GM06990 (cell line): ENCODE data around the gene VIPR1.

Experiments
- DNase-seq: peaks from one replicate; pipeline ENCODE4 v3.0.0-alpha.2; 2011; ENCODE audit not compliant: insufficient read length; ENCODE audit errors: extremely low read depth
- H3K27me3 ChIP-seq: replicated peaks from 2 replicates; pipeline ENCODE4 v1.6.0; 2011; ENCODE audit warnings: low read length; ENCODE audit not compliant: control insufficient read depth, insufficient read depth
- H3K36me3 ChIP-seq: 2 replicates; pipeline ENCODE4 v1.5.1; 2011; ENCODE audit warnings: low read length; ENCODE audit not compliant: control insufficient read depth, insufficient read depth
- H3K4me3 ChIP-seq: replicated peaks from 2 replicates; pipeline ENCODE4 v1.5.1; 2011; ENCODE audit warnings: low read depth, mild to moderate bottlenecking, control low read depth, low read length
- TF ChIP-seq, protein P1 (sequence below): IDR thresholded peaks from 2 replicates; pipeline ENCODE4 v1.5.1; 2011; ENCODE audit warnings: low read length, control low read depth, mild to moderate bottlenecking, inconsistent platforms; ENCODE audit not compliant: insufficient read depth, poor library complexity, severe bottlenecking

VIPR1 gene

DNA sequence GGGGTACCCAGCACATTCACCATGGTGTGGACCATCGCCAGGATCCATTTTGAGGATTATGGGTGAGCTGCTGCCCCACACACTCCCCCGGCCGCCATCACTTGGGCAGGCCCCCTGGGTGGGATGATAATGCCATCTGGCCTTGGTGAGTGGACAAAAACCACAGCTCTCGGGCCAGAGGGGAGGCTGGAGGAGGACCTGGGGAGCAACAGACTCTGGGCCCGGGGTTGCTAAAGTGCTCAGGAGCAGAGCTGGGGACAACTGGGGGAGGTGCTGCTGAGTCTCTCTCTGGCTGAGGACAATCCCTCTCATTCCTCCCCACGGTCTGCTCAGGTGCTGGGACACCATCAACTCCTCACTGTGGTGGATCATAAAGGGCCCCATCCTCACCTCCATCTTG lies 29.0 kb downstream of the VIPR1 start:
- Histone ChIP-seq H3K36me3 (no peaks in the 10 kb centered on the region), H3K27me3 (no peaks in the 10 kb centered on the region; the same call in 1 of the 2 replicates), H3K4me3 (no peak overlapping the region)
- no peak for DNase-seq
- TF ChIP-seq, protein P1, sequence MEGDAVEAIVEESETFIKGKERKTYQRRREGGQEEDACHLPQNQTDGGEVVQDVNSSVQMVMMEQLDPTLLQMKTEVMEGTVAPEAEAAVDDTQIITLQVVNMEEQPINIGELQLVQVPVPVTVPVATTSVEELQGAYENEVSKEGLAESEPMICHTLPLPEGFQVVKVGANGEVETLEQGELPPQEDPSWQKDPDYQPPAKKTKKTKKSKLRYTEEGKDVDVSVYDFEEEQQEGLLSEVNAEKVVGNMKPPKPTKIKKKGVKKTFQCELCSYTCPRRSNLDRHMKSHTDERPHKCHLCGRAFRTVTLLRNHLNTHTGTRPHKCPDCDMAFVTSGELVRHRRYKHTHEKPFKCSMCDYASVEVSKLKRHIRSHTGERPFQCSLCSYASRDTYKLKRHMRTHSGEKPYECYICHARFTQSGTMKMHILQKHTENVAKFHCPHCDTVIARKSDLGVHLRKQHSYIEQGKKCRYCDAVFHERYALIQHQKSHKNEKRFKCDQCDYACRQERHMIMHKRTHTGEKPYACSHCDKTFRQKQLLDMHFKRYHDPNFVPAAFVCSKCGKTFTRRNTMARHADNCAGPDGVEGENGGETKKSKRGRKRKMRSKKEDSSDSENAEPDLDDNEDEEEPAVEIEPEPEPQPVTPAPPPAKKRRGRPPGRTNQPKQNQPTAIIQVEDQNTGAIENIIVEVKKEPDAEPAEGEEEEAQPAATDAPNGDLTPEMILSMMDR: no peak

DNA sequence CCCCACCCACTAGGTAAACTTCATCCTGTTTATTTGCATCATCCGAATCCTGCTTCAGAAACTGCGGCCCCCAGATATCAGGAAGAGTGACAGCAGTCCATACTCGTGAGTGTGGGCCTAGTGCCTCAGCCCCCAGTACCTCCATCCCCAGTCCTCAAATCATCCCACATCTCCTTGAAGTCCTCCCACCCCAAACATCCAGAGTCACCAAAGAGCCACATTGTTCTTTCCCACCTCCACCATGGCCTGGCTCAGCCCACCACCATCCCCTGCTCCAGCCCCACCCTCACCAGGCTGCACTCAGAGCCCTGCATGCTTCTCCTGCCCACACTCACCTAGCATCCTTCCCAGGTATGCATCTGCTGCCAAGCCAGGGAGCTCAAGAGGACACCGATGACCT lies 29.8 kb downstream of the VIPR1 start:
- TF ChIP-seq, protein P1: no peak
- Histone ChIP-seq H3K36me3 (no peaks in the 10 kb centered on the region), H3K27me3 (no peaks in the 10 kb centered on the region; the same call in 1 of the 2 replicates), H3K4me3 (no peak overlapping the region)
- no peak for DNase-seq

DNA sequence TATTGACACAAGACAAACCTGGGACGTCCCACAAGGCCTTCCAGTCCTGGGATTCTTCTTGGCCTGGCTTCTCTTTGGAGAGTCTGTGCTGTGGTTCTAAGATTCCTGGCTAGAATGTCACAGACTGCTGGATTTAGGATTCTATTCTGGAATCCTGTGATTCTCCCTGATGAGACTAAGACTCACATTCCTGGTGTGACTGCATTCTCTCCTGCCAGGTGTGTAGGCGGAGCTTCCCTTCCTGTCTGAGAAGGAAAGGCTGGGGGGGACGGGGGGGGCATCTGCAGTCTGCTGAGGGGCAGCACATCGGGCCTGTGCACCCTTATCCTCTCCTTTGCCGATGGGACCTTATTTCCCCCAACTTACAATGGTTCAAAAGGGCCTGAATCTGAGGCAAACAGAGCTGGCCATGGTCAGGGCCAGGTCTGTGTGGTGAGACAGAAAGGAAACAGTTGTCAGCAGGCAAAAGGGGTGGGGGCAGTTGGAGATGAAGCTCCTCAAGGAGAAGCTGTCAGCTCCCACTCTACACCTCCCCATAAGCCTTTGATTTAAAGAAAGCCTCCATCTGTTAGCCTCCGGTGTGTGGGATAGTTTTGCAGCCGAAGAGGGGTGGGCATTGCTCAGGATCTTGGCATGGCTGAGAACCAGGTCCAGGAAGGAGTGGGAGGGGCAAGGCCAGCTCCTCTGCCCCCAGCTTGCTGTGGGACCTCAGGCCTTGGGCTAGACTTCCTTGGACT lies 30.9 kb downstream of the VIPR1 start:
- TF ChIP-seq, protein P1: no peak
- H3K4me3 ChIP-seq: no peak overlapping the region
- no peaks in the 10 kb centered on the region for H3K36me3 ChIP-seq
- no peak for DNase-seq
- no peaks in the 10 kb centered on the region; the same call in 1 of the 2 replicates for H3K27me3 ChIP-seq

DNA sequence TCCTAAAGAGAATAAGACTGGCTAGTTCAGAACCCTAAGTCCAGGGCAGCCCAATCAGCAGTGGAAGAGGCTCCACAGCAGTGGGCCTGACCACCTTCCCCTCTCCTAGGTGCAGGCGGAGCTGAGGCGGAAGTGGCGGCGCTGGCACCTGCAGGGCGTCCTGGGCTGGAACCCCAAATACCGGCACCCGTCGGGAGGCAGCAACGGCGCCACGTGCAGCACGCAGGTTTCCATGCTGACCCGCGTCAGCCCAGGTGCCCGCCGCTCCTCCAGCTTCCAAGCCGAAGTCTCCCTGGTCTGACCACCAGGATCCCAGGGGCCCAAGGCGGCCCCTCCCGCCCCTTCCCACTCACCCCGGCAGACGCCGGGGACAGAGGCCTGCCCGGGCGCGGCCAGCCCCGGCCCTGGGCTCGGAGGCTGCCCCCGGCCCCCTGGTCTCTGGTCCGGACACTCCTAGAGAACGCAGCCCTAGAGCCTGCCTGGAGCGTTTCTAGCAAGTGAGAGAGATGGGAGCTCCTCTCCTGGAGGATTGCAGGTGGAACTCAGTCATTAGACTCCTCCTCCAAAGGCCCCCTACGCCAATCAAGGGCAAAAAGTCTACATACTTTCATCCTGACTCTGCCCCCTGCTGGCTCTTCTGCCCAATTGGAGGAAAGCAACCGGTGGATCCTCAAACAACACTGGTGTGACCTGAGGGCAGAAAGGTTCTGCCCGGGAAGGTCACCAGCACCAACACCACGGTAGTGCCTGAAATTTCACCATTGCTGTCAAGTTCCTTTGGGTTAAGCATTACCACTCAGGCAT lies 33.7 kb downstream of the VIPR1 start:
- Histone ChIP-seq H3K27me3 (no peaks in the 10 kb centered on the region; the same call in 1 of the 2 replicates), H3K36me3 (no peaks in the 10 kb centered on the region), H3K4me3 (no peak overlapping the region)
- TF ChIP-seq, protein P1: peak; percentile 69
- no peak for DNase-seq

DNA sequence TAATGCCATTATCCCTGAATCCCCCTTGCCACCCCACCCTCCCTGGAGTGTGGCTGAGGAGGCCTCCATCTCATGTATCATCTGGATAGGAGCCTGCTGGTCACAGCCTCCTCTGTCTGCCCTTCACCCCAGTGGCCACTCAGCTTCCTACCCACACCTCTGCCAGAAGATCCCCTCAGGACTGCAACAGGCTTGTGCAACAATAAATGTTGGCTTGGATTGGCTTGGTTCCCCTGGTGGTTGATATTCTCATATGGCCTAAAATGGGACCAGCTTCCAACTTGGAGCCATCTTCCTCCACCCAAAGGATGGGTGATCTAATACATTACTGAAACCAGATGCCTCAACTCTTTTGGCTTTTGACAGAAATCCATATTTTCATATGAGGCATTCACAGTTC lies 34.9 kb downstream of the VIPR1 start:
- Histone ChIP-seq H3K4me3 (no peak overlapping the region), H3K36me3 (no peaks in the 10 kb centered on the region), H3K27me3 (no peaks in the 10 kb centered on the region)
- TF ChIP-seq, protein P1: no peak
- DNase-seq: no peak
